GM12873 (cell line): ENCODE data around the gene HEATR1.

Experiments used
- TF ChIP-seq, protein P1 (sequence below): IDR thresholded peaks from 2 replicates; pipeline ENCODE4 v1.5.1; 2012; ENCODE audit warnings: low read depth, mild to moderate bottlenecking, moderate library complexity, low read length, control low read depth; ENCODE audit not compliant: insufficient read depth; ENCODE audit errors: missing control alignments

The HEATR1 gene

DNA sequence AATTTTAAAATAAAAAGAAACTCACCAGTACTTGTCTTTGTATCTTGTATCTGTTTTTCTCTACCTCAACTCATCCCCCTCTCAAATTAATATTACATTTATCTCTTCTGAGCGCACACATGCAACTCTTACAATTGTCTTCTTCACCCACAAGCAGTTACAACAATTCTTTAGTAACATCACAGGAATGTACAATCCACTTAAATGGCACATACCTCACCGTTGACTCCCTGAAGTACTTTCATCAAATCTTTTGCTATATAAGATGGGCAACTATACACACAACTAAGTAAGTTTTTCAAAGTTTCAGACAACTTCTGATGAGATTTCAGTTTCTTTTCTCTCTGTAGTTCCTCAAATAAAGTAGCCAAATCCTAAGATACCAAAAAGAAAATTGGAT is 28.3 kb downstream of the HEATR1 start:
- TF ChIP-seq, protein P1, sequence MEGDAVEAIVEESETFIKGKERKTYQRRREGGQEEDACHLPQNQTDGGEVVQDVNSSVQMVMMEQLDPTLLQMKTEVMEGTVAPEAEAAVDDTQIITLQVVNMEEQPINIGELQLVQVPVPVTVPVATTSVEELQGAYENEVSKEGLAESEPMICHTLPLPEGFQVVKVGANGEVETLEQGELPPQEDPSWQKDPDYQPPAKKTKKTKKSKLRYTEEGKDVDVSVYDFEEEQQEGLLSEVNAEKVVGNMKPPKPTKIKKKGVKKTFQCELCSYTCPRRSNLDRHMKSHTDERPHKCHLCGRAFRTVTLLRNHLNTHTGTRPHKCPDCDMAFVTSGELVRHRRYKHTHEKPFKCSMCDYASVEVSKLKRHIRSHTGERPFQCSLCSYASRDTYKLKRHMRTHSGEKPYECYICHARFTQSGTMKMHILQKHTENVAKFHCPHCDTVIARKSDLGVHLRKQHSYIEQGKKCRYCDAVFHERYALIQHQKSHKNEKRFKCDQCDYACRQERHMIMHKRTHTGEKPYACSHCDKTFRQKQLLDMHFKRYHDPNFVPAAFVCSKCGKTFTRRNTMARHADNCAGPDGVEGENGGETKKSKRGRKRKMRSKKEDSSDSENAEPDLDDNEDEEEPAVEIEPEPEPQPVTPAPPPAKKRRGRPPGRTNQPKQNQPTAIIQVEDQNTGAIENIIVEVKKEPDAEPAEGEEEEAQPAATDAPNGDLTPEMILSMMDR: no peak

DNA sequence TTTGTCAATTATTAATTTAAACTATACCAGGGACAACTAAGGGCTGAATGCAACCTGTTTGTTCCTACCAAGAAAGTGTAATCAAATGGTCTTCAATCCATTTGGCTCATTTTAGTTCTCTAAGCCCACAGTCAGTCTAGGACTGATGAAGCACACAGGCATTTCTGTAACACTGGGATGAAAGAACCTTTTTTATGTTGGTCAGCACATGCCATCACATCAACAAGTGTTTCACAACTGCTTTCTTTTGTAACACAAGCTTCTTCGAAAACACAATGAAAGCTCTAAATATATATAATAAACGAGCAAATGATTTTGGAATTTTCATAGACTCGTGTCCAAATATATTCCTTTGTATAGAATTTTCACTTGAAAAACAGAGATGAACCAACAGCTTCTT is 28.8 kb downstream of the HEATR1 start:
- TF ChIP-seq, protein P1: no peak

DNA sequence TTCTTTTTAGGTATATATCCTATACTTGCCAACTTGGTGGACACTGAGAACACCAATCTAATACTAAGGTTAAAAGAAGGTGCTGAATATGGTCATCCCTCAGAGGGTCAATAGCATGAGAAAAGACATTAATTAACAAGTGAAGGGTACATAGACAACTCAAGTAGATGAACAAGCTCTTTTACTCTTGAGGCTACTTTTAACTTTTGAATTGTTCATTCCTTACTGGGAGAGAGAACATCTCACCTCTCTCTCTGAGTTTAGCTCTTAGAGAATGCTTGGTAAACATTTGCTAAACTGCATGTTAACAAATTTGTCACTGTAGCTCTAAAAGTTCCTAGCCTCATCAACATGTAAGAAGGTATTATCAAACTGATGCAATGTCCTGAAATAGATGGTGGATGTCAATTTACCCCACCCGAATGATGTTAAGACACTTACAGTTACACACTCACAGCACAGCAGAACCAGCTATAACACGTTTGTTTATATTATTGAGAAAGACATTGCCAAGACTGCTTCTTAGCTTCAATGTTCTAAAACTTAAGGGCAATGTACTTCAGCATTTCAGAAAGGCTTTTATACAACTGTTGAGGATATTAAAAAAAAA is 35.9 kb downstream of the HEATR1 start:
- TF ChIP-seq, protein P1: no peak

DNA sequence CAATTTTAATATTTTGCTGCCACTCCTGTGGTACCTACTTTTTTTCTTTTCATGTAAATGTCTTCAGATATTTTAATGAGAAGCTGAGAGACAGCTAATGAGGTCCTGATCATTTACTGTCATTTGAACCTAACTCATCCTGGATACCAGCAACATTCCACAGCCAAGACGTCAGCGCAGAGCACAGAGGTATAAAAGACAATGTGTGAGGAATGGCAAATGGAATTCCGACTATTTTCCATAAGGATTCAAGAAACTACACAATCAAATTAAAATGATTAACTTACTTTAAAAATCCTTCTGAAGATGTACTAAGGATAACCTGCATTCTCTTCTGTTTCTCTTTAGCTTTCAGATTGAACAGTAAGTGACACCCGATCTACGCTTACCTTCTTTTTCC is 38.8 kb downstream of the HEATR1 start:
- TF ChIP-seq, protein P1: no peak

DNA sequence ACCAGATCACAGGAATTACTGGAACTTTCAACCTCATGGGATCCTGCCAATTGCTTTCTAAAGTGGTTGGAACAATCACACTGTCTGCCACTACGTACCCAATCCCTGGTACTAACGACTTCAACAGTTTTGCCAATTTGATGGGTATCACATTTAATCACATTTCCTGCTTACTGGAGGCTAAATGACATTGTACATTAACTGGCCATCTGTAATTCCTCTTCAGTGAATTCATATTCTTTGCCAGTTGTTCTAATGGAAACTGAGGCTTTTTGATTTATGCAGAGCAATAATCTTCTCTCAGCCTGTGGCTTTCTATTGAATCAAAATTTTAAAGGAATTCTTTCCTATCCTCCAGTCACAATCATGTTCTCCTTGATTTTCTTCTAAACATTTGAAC is 42.3 kb downstream of the HEATR1 start:
- TF ChIP-seq, protein P1: no peak

DNA sequence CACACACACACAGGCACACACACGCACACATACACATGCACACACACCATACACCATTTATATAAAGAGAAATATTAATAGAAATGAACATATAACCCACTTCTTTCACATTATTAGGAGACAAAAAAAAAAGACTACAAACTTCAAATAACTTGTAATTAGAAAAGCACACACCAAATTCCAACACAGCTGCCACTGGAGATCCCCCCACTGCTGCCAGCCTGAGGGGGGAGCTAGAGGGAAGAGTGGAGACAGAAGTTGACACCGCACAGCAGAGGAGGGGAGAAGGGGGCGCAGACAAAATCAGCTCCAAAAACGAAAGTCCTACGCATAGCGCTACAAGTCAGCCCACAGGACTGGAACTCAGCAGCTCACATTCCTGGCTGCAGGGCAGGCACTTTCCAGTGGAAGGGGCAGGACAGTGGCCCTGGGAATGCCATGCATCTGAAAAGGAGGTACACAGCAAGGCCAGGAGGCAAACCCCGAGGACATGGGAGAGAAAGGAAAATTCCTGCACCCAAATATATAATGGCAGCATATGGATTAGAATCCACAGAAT is 44.0 kb downstream of the HEATR1 start:
- TF ChIP-seq, protein P1: peak; percentile 12

DNA sequence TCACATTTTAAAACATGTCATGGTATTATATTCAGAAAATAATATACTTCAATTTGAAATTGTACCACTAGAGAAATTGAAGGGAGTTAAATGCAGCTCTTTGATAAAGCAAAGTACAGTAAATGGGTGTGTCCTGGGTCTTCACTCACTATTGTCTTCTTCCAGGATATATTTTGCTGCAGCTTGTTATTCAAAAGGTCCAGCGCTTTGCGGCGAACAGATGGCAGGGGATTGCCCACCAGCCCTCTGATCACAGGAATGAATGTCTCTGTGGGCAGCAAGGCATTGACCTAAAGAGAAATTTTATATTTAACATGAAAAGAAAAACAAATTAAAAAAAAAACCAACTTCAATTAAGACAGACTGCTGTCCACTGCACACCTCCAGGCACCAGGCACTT is 45.5 kb downstream of the HEATR1 start:
- TF ChIP-seq, protein P1: no peak
